ENCODE measurements around the gene RBPMS2.

The RBPMS2 gene

DNA sequence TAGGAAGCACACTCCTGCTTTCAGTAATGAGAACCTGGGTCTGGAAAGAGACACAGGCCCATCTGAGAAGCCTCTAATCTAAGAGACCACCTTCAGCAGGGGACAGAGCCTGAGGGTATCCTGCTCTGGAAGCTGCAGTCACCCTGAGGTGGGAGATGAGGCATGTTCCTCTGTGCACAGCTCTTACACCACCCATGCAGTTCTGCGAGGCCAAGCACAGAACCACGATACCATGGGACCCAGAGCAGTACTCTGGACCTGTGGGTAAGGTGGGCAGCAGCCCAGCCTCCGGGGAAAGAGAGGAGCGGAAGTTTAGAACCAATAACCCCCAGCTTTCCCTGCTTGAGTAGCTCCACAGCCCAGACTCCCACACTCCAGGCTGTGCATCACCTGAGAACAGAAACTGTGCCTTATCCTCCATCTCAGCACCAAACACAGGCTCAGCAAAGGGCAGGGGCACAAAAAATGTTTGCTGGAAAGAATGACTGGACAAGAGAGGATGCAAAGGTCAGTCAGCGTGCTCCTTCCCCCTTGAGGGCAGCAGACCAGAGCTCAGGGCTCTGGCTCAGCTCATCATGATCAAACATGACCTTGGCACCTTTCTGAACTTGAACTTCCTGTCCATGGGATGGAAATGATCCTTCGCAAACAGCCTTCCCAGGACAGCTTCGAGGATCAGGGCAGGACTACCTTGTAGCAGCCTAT lies 43.1 kb downstream of the RBPMS2 start:
- H3K4me3 ChIP-seq (ENCODE audit: control insufficient read depth, low read depth, low read length), result no peak overlapping the region
- TF ChIP-seq CTCF (IDR thresholded peaks at IDR 0.05; ENCODE audit: control insufficient read depth, insufficient read depth, low read depth, low read length, missing control alignments), result no peak
- no peak for DNase-seq (ENCODE audit: low read depth)

- H3K4me3 ChIP-seq (ENCODE audit: control insufficient read depth, low read depth, low read length), result no peak overlapping the region
- no peak for TF ChIP-seq CTCF (IDR thresholded peaks at IDR 0.05; ENCODE audit: control insufficient read depth, insufficient read depth, low read depth, low read length, missing control alignments)
- DNase-seq (ENCODE audit: low read depth), result no peak
These were observed 43.6 kb downstream of the RBPMS2 start for GRCh38 chr15:64731805-64732151.

DNA sequence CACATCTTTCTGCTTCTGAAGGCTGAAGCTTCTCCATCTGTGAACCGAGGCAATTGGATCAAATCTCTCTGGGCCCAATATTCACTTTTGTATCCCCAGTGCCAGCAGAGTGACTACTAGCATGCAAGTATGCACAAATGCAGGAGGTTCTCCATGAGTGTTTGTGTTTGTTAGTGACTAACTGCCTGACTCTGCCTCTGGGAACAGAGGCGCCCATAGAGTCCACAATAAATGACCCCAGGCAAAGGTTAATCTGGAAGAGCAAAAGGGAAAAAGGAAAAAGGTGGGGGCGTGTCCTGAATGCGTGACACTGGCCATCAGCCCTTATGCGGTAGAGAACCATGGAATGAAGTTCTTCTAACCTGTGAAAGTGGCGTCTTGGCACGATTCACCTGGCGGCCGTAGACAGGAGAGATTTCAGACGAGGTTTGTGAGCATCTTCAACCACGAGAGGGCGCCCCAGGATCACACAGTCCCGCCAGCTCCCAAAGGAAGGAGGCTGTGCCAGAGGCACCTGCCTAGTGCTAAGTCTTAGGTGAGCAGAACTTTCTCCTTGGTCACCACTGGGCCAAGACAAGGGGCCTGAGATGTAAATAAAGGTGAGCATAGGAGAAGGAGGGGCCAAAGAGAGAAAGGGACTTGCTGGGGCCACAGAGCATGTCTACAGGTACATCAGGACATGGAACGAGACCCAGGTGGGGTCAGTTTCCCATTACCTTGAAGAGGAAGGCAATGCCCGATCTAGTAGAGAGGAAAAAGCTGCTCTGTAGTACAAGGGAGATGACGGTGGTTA lies 44.2 kb downstream of the RBPMS2 start:
- TF ChIP-seq CTCF (IDR thresholded peaks at IDR 0.05; ENCODE audit: control insufficient read depth, insufficient read depth, low read depth, low read length, missing control alignments), result peak; percentile 94
- no peak overlapping the region for H3K4me3 ChIP-seq (ENCODE audit: control insufficient read depth, low read depth, low read length)
- peak; percentile 16 for DNase-seq (ENCODE audit: low read depth)

DNA sequence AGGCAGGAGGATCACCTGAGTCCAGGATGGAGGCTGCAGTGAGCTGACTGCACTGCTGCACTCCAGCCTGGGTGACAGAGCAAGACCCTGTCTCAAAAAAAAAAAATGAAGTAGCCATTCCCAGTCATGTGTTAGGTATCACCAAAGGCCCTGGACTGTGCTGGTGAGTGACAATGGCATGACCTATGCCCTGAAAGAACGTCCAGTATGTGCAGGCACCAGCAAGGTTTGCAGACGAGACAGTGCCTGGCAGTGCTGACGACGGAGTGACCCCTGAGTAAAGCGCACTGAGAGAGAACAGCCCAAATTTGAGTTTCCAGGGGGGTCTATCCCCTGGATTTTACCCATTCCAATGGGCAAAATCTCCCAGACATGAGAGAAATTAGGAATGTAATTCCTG lies 45.2 kb downstream of the RBPMS2 start:
- no peak for TF ChIP-seq CTCF (IDR thresholded peaks at IDR 0.05; ENCODE audit: control insufficient read depth, insufficient read depth, low read depth, low read length, missing control alignments)
- no peak for DNase-seq (ENCODE audit: low read depth)
- H3K4me3 ChIP-seq (ENCODE audit: control insufficient read depth, low read depth, low read length), result no peak overlapping the region

GRCh38 chr15:64720188-64720587 lies 55.2 kb downstream of the RBPMS2 start:
- TF ChIP-seq CTCF (IDR thresholded peaks at IDR 0.05; ENCODE audit: control insufficient read depth, insufficient read depth, low read depth, low read length, missing control alignments), result no peak
- DNase-seq (ENCODE audit: low read depth), result no peak
- H3K4me3 ChIP-seq (ENCODE audit: control insufficient read depth, low read depth, low read length), result no peak overlapping the region

- TF ChIP-seq CTCF (IDR thresholded peaks at IDR 0.05; ENCODE audit: control insufficient read depth, insufficient read depth, low read depth, low read length, missing control alignments), result no peak
- no peak overlapping the region for H3K4me3 ChIP-seq (ENCODE audit: control insufficient read depth, low read depth, low read length)
- DNase-seq (ENCODE audit: low read depth), result no peak
These were observed 57.5 kb downstream of the RBPMS2 start for GRCh38 chr15:64717735-64718495.

Measured in AG09309 (cell line).